ENCODE results near the gene ALK.

The ALK gene

GRCh38 chr2:29614295-29614830 is 307.0 kb downstream of the ALK start:
- DNase-seq (ENCODE audit: low read depth in 2 of 2, low spot score in 1 of 2), result no peak

GRCh38 chr2:29613792-29614266 is 307.6 kb downstream of the ALK start:
- no peak for DNase-seq (ENCODE audit: low read depth in 2 of 2, low spot score in 1 of 2)

GRCh38 chr2:29613067-29613466 is 308.3 kb downstream of the ALK start:
- DNase-seq (ENCODE audit: low read depth in 2 of 2, low spot score in 1 of 2), result no peak

- DNase-seq (ENCODE audit: low read depth in 2 of 2, low spot score in 1 of 2), result no peak
Observed at GRCh38 chr2:29612568-29612967, 308.8 kb downstream of the ALK start.

- DNase-seq (ENCODE audit: low read depth in 2 of 2, low spot score in 1 of 2), result no peak
Observed at GRCh38 chr2:29611850-29612249, 309.5 kb downstream of the ALK start.

- no peak for DNase-seq (ENCODE audit: low read depth in 2 of 2, low spot score in 1 of 2)
Observed at GRCh38 chr2:29611261-29611660, 310.1 kb downstream of the ALK start.

GRCh38 chr2:29610569-29610968 is 310.8 kb downstream of the ALK start:
- no peak for DNase-seq (ENCODE audit: low read depth in 2 of 2, low spot score in 1 of 2)

- no peak for DNase-seq (ENCODE audit: low read depth in 2 of 2, low spot score in 1 of 2)
Observed at GRCh38 chr2:29607038-29607420, 314.4 kb downstream of the ALK start.

- no peak for DNase-seq (ENCODE audit: low read depth in 2 of 2, low spot score in 1 of 2)
Observed at GRCh38 chr2:29606104-29607037, 315.0 kb downstream of the ALK start.

GRCh38 chr2:29603341-29603740 is 318.0 kb downstream of the ALK start:
- no peak for DNase-seq (ENCODE audit: low read depth in 2 of 2, low spot score in 1 of 2)

GRCh38 chr2:29601872-29602271 is 319.5 kb downstream of the ALK start:
- no peak for DNase-seq (ENCODE audit: low read depth in 2 of 2, low spot score in 1 of 2)

GRCh38 chr2:29601321-29601720 is 320.1 kb downstream of the ALK start:
- DNase-seq (ENCODE audit: low read depth in 2 of 2, low spot score in 1 of 2), result no peak

GRCh38 chr2:29599946-29600345 is 321.4 kb downstream of the ALK start:
- no peak for DNase-seq (ENCODE audit: low read depth in 2 of 2, low spot score in 1 of 2)

- no peak for DNase-seq (ENCODE audit: low read depth in 2 of 2, low spot score in 1 of 2)
Observed at GRCh38 chr2:29598978-29599377, 322.4 kb downstream of the ALK start.

- DNase-seq (ENCODE audit: low read depth in 2 of 2, low spot score in 1 of 2), result no peak
Observed at GRCh38 chr2:29597035-29597434, 324.4 kb downstream of the ALK start.

- no peak for DNase-seq (ENCODE audit: low read depth in 2 of 2, low spot score in 1 of 2)
Observed at GRCh38 chr2:29596584-29596983, 324.8 kb downstream of the ALK start.

GRCh38 chr2:29591600-29591999 is 329.8 kb downstream of the ALK start:
- DNase-seq (ENCODE audit: low read depth in 2 of 2, low spot score in 1 of 2), result no peak

GRCh38 chr2:29590211-29590610 is 331.2 kb downstream of the ALK start:
- DNase-seq (ENCODE audit: low read depth in 2 of 2, low spot score in 1 of 2), result no peak

GRCh38 chr2:29589440-29590103 is 331.8 kb downstream of the ALK start:
- DNase-seq (ENCODE audit: low read depth in 2 of 2, low spot score in 1 of 2), result no peak

GRCh38 chr2:29587402-29588190 is 333.8 kb downstream of the ALK start:
- DNase-seq (ENCODE audit: low read depth in 2 of 2, low spot score in 1 of 2), result no peak

- DNase-seq (ENCODE audit: low read depth in 2 of 2, low spot score in 1 of 2), result no peak
Observed at GRCh38 chr2:29586919-29587318, 334.5 kb downstream of the ALK start.
